ENCODE results near the gene PLCB1. TPM values are rescaled to one million over a fixed set of nuclear protein-coding genes. Genes with fewer than 3 reads are reported as not detected.

The PLCB1 gene
- total and polyA plus RNA-seq, 2 of the 4 experiments (the other 2 are of a cell fraction) = 5.6 to 16.1 TPM

GRCh38 chr20:8633366-8633765, 501.3 kb downstream of the PLCB1 start:
- Histone ChIP-seq H3K27me3 (ENCODE audit: control insufficient read depth, insufficient read depth, low read length) (no peaks in the 10 kb centered on the region), H3K9me3 (ENCODE audit: control insufficient read depth, insufficient read depth, low read length) (no peaks in the 10 kb centered on the region), H2AK5ac (ENCODE audit: low read depth, low read length) (no peak overlapping the region), H2BK20ac (ENCODE audit: low read depth, low read length) (no peak overlapping the region), H3K18ac (ENCODE audit: low read depth, low read length) (peak overlapping the region; percentile 50; the same call in 1 of the 2 replicates), H3K14ac (replicated peaks; ENCODE audit: low read depth, low read length) (no peak overlapping the region), H3K4me3 (ENCODE audit: insufficient read depth, low read depth, low read length) (no peak overlapping the region), H3K4me2 (ENCODE audit: low read depth, low read length) (peak overlapping the region; percentile 38; the same call in 1 of the 2 replicates), H4K91ac (ENCODE audit: insufficient read depth, low read depth, low read length) (no peak overlapping the region), H3K27ac (ENCODE audit: insufficient read depth, low read length) (no peak overlapping the region), H3K56ac (ENCODE audit: extremely low read depth, insufficient read depth, low read length) (no peak overlapping the region), H3K9me1 (ENCODE audit: insufficient read depth, low read length) (no peaks in the 10 kb centered on the region), H3K36me3 (ENCODE audit: control insufficient read depth, insufficient read depth, low read length) (no peaks in the 10 kb centered on the region), H4K8ac (ENCODE audit: low read depth in 2 of 2, low read length in 2 of 2) (no peak overlapping the region), H2BK120ac (ENCODE audit: low read depth, low read length) (no peak overlapping the region), H4K20me1 (ENCODE audit: insufficient read depth, low read length) (no peaks in the 10 kb centered on the region), H2BK5ac (ENCODE audit: low read depth, low read length, poor library complexity, severe bottlenecking) (no peak overlapping the region), H3K4me1 (ENCODE audit: control insufficient read depth, insufficient read depth, low read length) (no peaks in the 10 kb centered on the region; the same call in 1 of the 2 replicates), H3K79me1 (ENCODE audit: low read depth in 1 of 2, low read length in 2 of 2) (no peaks in the 10 kb centered on the region; a peak in 2 of 4 replicates), H2AK9ac (replicated peaks; ENCODE audit: low read depth, low read length, poor library complexity) (no peak overlapping the region), H4K5ac (ENCODE audit: low read depth, low read length) (no peak overlapping the region), H3K4ac (ENCODE audit: low read depth, low read length) (no peak overlapping the region), H2BK15ac (ENCODE audit: low read depth, low read length) (no peak overlapping the region), H3K9ac (ENCODE audit: low read depth, low read length) (no peak overlapping the region), H2AFZ (replicated peaks; ENCODE audit: low read length, poor library complexity) (no peak overlapping the region), H3K23ac (ENCODE audit: low read depth, low read length) (no peak overlapping the region)
- ChIA-PET CTCF (interaction anchor here (1.0 kb wide), 1 partner anchor 12 kb away, joined by 3 read pairs; no protein-coding TSS in a partner anchor), POLR2A (ENCODE audit: unreplicated experiment) (no interaction called here)
- intact Hi-C loops (cut with micrococcal nuclease) = no loop called here
- TF ChIP-seq USF2 (IDR thresholded peaks at IDR 0.05; ENCODE audit: low read depth, low read length) = no peak
- TF ChIP-seq RCOR1 (IDR thresholded peaks at IDR 0.05; ENCODE audit: insufficient replicate concordance, low read length) = no peak
- no peak for TF ChIP-seq CHD1 (IDR thresholded peaks at IDR 0.05; ENCODE audit: low read depth, low read length)
- TF ChIP-seq BHLHE40 (IDR thresholded peaks at IDR 0.05; ENCODE audit: low read depth, low read length) = no peak
- TF ChIP-seq CEBPB (IDR thresholded peaks at IDR 0.05; ENCODE audit: low read depth, low read length) = no peak
- TF ChIP-seq MAZ (IDR thresholded peaks at IDR 0.05; ENCODE audit: borderline replicate concordance, low read depth, low read length) = no peak
- TF ChIP-seq ELK1 (IDR thresholded peaks at IDR 0.05; ENCODE audit: borderline replicate concordance, low read depth, low read length) = no peak
- TF ChIP-seq, protein P1, sequence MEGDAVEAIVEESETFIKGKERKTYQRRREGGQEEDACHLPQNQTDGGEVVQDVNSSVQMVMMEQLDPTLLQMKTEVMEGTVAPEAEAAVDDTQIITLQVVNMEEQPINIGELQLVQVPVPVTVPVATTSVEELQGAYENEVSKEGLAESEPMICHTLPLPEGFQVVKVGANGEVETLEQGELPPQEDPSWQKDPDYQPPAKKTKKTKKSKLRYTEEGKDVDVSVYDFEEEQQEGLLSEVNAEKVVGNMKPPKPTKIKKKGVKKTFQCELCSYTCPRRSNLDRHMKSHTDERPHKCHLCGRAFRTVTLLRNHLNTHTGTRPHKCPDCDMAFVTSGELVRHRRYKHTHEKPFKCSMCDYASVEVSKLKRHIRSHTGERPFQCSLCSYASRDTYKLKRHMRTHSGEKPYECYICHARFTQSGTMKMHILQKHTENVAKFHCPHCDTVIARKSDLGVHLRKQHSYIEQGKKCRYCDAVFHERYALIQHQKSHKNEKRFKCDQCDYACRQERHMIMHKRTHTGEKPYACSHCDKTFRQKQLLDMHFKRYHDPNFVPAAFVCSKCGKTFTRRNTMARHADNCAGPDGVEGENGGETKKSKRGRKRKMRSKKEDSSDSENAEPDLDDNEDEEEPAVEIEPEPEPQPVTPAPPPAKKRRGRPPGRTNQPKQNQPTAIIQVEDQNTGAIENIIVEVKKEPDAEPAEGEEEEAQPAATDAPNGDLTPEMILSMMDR (conservative IDR thresholded peaks at IDR 0.05; ENCODE audit: low read depth, low read length) = no peak
- TF ChIP-seq MAFK (IDR thresholded peaks at IDR 0.05; ENCODE audit: low read depth, low read length) = no peak
- no peak for TF ChIP-seq POLR2A (IDR thresholded peaks at IDR 0.05; ENCODE audit: low read depth, low read length)
- WGBS, 2 experiments (ENCODE audit: extremely low coverage in 2 of 2, insufficient read length in 1 of 2) = no CpG with 5 or more reads among the region's 1 CpG
- dilution Hi-C loops (cut with HindIII; ENCODE audit: low sequenced_read_pairs, unreplicated experiment) = no loop called here
- in situ Hi-C loops (cut with MboI; ENCODE audit: low sequenced_read_pairs) = no loop called here
- ATAC-seq (ENCODE audit: low read depth) (peak; percentile 81), DNase-seq (peak; percentile 59)
- no TSS peak for BruUV-seq (replicated peaks)
